Liver (tissue), 9 donors: ENCODE results near the gene CAVIN3. TPM values are rescaled to one million over a fixed set of nuclear protein-coding genes. Genes with fewer than 3 reads are reported as not detected.

Experiments
- DNase-seq: peaks from one replicate; pipeline ENCODE4 v3.0.0-alpha.2; 2017; ENCODE audit warnings: low spot score
- H3K27ac ChIP-seq, 2 donors: one replicate each; pipeline ENCODE4 v1.7.0; 2013; ENCODE audit warnings: inconsistent platforms in 2 of 2, low read length in 2 of 2, control low read depth in 1 of 2, low read depth in 1 of 2, mild to moderate bottlenecking in 1 of 2
- H3K27me3 ChIP-seq, 4 donors: one replicate each; pipeline versions ENCODE4 v1.6.1 to v1.7.0; 2013; ENCODE audit warnings: low read length in 3 of 4, inconsistent platforms in 1 of 4, mild to moderate bottlenecking in 1 of 4, moderate library complexity in 1 of 4; ENCODE audit not compliant: control insufficient read depth in 4 of 4, insufficient read depth in 4 of 4
- H3K36me3 ChIP-seq, 4 donors: one replicate each; pipeline versions ENCODE4 v1.6.1 to v1.7.0; 2013; ENCODE audit warnings: low read length in 3 of 4, mild to moderate bottlenecking in 3 of 4, low read depth in 1 of 4, moderate library complexity in 1 of 4; ENCODE audit not compliant: control insufficient read depth in 4 of 4, insufficient read depth in 3 of 4
- H3K4me1 ChIP-seq, 4 donors: one replicate each; pipeline versions ENCODE4 v1.6.1 to v1.7.0; 2013; ENCODE audit warnings: low read length in 3 of 4, mild to moderate bottlenecking in 3 of 4, moderate library complexity in 1 of 4; ENCODE audit not compliant: control insufficient read depth in 4 of 4, insufficient read depth in 4 of 4
- H3K4me3 ChIP-seq, 3 donors: one replicate each; pipeline versions ENCODE4 v1.6.1 to v1.7.0; 2013; ENCODE audit warnings: low read length in 3 of 3, control low read depth in 1 of 3, low read depth in 1 of 3, mild to moderate bottlenecking in 1 of 3
- H3K9ac ChIP-seq, 2 donors: one replicate each; pipeline ENCODE4 v1.7.0; 2013; ENCODE audit warnings: low read length in 2 of 2, mild to moderate bottlenecking in 2 of 2, moderate library complexity in 2 of 2, control low read depth in 1 of 2, low read depth in 1 of 2
- H3K9me3 ChIP-seq, 4 donors: one replicate each; pipeline versions ENCODE4 v1.6.1 to v1.7.0; 2013; ENCODE audit warnings: low read length in 3 of 4; ENCODE audit not compliant: control insufficient read depth in 4 of 4
- EGR1 ChIP-seq, 2 donors: IDR thresholded peaks; 2 replicates each; pipeline ENCODE4 v1.6.1; 2016 to 2018; ENCODE audit warnings: antibody characterized with exemption in 2 of 2, low read depth in 2 of 2
- FOXA1 ChIP-seq: IDR thresholded peaks from 2 replicates; pipeline ENCODE4 v1.6.1; 2016; ENCODE audit warnings: antibody characterized with exemption
- FOXA2 ChIP-seq: IDR thresholded peaks from 2 replicates; pipeline ENCODE4 v1.6.1; 2016; ENCODE audit warnings: antibody characterized with exemption
- GABPA ChIP-seq, 2 donors: IDR thresholded peaks in 1 of 2; conservative IDR thresholded peaks in 1 of 2; 2 replicates each; pipeline ENCODE4 v1.6.1; 2016; ENCODE audit warnings: antibody characterized with exemption in 2 of 2, mild to moderate bottlenecking in 1 of 2, moderate library complexity in 1 of 2
- HNF4A ChIP-seq, 2 donors: conservative IDR thresholded peaks; 2 replicates each; pipeline ENCODE4 v1.6.1; 2016; ENCODE audit warnings: antibody characterized with exemption in 2 of 2, mild to moderate bottlenecking in 2 of 2
- HNF4G ChIP-seq: IDR thresholded peaks from 2 replicates; pipeline ENCODE4 v1.6.1; 2016; ENCODE audit warnings: antibody characterized with exemption
- JUND ChIP-seq, 2 donors: IDR thresholded peaks; 2 replicates each; pipeline ENCODE4 v1.6.1; 2016; ENCODE audit warnings: antibody characterized with exemption in 2 of 2
- NR2F2 ChIP-seq: IDR thresholded peaks from 2 replicates; pipeline ENCODE4 v1.6.1; 2016; ENCODE audit warnings: antibody characterized with exemption
- RAD21 ChIP-seq, 2 donors: IDR thresholded peaks; 2 replicates each; pipeline ENCODE4 v1.6.1; 2016; ENCODE audit warnings: antibody characterized with exemption in 2 of 2, mild to moderate bottlenecking in 2 of 2
- RXRA ChIP-seq, 2 donors: IDR thresholded peaks; 2 replicates each; pipeline ENCODE4 v1.6.1; 2017 to 2018; ENCODE audit warnings: antibody characterized with exemption in 2 of 2, mild to moderate bottlenecking in 1 of 2
- SP1 ChIP-seq: IDR thresholded peaks from 2 replicates; pipeline ENCODE4 v1.6.1; 2018; ENCODE audit warnings: antibody characterized with exemption, mild to moderate bottlenecking
- TAF1 ChIP-seq: conservative IDR thresholded peaks from 2 replicates; pipeline ENCODE4 v1.6.1; 2016; ENCODE audit warnings: antibody characterized with exemption, mild to moderate bottlenecking
- YY1 ChIP-seq: IDR thresholded peaks from 2 replicates; pipeline ENCODE4 v1.6.1; 2016; ENCODE audit warnings: antibody characterized with exemption, mild to moderate bottlenecking
- WGBS: extraction: QIAGEN DNeasy Blood & Tissue Kit; methylation state at CpG from one replicate; pipeline ENCODE4 v1.1.7; 2013; 5-methylcytosine and 5-hydroxymethylcytosine counted together
- polyA plus RNA-seq, 2 donors: library from polyadenylated mRNA; stranded (reverse) in 1 of 2; unstranded in 1 of 2; fragments of 200-250 nt in 1 of 2; fragments of >200 nt in 1 of 2; fragmentation: Nextera tagmentation in 1 of 2; extraction: Ambion mirVana in 1 of 2; gene quantifications; one replicate each; pipeline versions ENCODE4 v1.2.1 to v1.2.3, GENCODE V29; 2013 to 2015
- total RNA-seq, 2 donors: library from RNA; depleted of rRNA; stranded (reverse); fragments of >200 nt; gene quantifications; one replicate each; pipeline ENCODE4 v1.2.3, GENCODE V29; 2014
- TF ChIP-seq, protein P1 (sequence below): IDR thresholded peaks from 2 replicates; pipeline ENCODE4 v1.6.1; 2016; ENCODE audit warnings: antibody characterized with exemption
- TF ChIP-seq, protein P2 (sequence below): IDR thresholded peaks from 2 replicates; pipeline ENCODE4 v1.6.1; 2016; ENCODE audit warnings: antibody characterized with exemption, mild to moderate bottlenecking
- TF ChIP-seq, protein P3 (sequence below): IDR thresholded peaks from 2 replicates; pipeline ENCODE4 v1.6.1; 2016; ENCODE audit warnings: antibody characterized with exemption
- TF ChIP-seq, protein P4 (sequence below): IDR thresholded peaks from 2 replicates; pipeline ENCODE4 v1.6.1; 2016; ENCODE audit warnings: antibody characterized with exemption
- donor health status: healthy.
- donor health status: healthy.
- donor health status: healthy.
- donor health status: healthy.
- donor health status: healthy.

The CAVIN3 gene
- total and polyA plus RNA-seq, 4 donors: 2.5 to 13.9 (median 4.2) TPM

DNA sequence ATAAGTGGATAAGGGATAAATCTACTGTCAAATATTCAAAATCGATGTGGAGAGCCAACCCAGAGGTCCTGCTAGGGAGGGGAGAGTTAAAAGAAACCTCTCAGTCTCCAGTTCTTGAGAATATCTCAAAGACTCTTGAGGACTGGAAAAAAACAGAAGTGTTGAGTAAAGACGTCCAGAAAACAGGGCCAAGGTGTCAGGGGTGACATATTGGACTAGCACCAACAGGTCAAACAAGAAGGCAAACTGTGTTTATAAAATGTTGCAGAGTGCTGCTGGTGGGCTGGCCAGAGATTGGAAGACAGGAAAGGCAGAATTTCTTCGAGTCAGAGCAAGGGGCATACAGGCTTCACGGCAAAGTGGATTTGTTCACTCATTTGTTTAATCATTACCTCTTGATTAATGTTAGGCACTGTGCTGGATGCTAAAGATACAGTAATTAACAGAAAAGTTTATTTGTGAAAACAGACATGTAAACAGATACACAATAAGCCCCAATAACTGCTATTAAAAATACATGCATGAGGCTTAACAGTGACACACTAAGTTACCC, 36.3 kb upstream of the CAVIN3 start:
- Histone ChIP-seq H3K9ac (no peak overlapping the region), H3K27ac (no peak overlapping the region), H3K9me3 (no peaks in the 10 kb centered on the region), H3K36me3 (no peaks in the 10 kb centered on the region), H3K4me3 (no peak overlapping the region), H3K27me3 (no peaks in the 10 kb centered on the region), H3K4me1 (peaks cover 6 to 21% (median 18%) of the 10 kb centered on the region in 4 donors)
- WGBS: 35% methylated on average over 4 of the region's 4 CpGs
- TF ChIP-seq YY1 (no peak), SP1 (no peak), GABPA (IDR thresholded peaks at IDR 0.05 in 1 of 2, conservative IDR thresholded peaks at IDR 0.05 in 1 of 2) (no peak), EGR1 (IDR thresholded peaks at IDR 0.05; ENCODE audit: low read depth in 2 of 2) (no peak), JUND (IDR thresholded peaks at IDR 0.05) (no peak), HNF4G (no peak), RXRA (IDR thresholded peaks at IDR 0.05) (no peak), HNF4A (conservative IDR thresholded peaks at IDR 0.05) (no peak), TAF1 (no peak)
- TF ChIP-seq, protein P1, sequence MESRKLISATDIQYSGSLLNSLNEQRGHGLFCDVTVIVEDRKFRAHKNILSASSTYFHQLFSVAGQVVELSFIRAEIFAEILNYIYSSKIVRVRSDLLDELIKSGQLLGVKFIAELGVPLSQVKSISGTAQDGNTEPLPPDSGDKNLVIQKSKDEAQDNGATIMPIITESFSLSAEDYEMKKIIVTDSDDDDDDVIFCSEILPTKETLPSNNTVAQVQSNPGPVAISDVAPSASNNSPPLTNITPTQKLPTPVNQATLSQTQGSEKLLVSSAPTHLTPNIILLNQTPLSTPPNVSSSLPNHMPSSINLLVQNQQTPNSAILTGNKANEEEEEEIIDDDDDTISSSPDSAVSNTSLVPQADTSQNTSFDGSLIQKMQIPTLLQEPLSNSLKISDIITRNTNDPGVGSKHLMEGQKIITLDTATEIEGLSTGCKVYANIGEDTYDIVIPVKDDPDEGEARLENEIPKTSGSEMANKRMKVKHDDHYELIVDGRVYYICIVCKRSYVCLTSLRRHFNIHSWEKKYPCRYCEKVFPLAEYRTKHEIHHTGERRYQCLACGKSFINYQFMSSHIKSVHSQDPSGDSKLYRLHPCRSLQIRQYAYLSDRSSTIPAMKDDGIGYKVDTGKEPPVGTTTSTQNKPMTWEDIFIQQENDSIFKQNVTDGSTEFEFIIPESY: no peak
- TF ChIP-seq, protein P2, sequence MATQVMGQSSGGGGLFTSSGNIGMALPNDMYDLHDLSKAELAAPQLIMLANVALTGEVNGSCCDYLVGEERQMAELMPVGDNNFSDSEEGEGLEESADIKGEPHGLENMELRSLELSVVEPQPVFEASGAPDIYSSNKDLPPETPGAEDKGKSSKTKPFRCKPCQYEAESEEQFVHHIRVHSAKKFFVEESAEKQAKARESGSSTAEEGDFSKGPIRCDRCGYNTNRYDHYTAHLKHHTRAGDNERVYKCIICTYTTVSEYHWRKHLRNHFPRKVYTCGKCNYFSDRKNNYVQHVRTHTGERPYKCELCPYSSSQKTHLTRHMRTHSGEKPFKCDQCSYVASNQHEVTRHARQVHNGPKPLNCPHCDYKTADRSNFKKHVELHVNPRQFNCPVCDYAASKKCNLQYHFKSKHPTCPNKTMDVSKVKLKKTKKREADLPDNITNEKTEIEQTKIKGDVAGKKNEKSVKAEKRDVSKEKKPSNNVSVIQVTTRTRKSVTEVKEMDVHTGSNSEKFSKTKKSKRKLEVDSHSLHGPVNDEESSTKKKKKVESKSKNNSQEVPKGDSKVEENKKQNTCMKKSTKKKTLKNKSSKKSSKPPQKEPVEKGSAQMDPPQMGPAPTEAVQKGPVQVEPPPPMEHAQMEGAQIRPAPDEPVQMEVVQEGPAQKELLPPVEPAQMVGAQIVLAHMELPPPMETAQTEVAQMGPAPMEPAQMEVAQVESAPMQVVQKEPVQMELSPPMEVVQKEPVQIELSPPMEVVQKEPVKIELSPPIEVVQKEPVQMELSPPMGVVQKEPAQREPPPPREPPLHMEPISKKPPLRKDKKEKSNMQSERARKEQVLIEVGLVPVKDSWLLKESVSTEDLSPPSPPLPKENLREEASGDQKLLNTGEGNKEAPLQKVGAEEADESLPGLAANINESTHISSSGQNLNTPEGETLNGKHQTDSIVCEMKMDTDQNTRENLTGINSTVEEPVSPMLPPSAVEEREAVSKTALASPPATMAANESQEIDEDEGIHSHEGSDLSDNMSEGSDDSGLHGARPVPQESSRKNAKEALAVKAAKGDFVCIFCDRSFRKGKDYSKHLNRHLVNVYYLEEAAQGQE: no peak
- TF ChIP-seq, protein P3, sequence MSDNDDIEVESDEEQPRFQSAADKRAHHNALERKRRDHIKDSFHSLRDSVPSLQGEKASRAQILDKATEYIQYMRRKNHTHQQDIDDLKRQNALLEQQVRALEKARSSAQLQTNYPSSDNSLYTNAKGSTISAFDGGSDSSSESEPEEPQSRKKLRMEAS: no peak
- no peak for DNase-seq

DNA sequence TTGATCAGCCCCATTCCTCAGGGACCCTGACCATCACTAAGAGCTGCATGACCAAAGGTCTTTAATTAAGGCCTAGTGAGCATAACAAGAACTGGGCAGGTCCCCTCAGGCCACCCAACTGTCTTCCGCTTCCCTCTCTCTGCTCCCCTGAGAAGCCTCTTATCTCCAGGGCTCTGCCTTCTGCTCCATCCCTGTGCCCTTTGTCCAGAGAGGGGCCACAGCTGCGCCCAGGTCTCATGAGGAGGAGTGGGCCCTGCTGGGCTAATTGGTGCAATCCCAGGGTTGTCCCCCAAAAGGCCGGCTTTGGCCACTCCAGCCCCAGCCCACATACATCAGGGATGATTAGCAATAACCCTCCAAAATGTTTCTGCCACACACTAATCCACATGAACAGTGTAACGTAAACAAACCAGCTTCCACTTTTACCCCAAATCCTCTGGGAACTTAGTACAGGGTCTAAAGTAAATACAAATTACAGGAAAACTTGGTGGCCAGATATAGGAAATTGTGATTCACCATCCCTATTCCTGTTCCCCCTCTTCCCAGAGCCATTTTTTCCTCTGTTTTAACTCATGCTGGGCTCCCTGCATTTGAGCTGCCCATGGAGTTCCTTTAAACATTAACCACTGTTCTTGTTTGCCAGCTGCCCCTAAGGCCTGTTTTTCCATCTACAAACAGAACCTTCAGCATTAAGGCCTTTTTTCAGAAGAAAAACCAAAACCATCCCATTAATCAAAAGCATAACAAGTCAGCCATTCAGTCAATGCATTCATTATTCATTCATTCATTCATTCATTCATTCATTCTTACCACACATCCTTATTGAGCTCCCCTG, 34.6 kb upstream of the CAVIN3 start:
- Histone ChIP-seq H3K36me3 (no peaks in the 10 kb centered on the region), H3K27me3 (no peaks in the 10 kb centered on the region), H3K4me3 (no peak overlapping the region), H3K27ac (peak overlapping the region; percentile 60 to 76), H3K9me3 (no peaks in the 10 kb centered on the region), H3K9ac (no peak overlapping the region), H3K4me1 (peaks cover 6 to 21% (median 18%) of the 10 kb centered on the region in 4 donors)
- 53% methylated on average over 4 of the region's 4 CpGs for WGBS
- no peak for DNase-seq
- no peak for TF ChIP-seq FOXA2
- TF ChIP-seq FOXA1: no peak
- TF ChIP-seq, protein P3: no peak
- TF ChIP-seq, protein P1: no peak
- TF ChIP-seq, protein P2: no peak
- peak; percentile 71 for TF ChIP-seq SP1
- TF ChIP-seq, protein P4, sequence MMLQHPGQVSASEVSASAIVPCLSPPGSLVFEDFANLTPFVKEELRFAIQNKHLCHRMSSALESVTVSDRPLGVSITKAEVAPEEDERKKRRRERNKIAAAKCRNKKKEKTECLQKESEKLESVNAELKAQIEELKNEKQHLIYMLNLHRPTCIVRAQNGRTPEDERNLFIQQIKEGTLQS: no peak
- TF ChIP-seq HNF4A (conservative IDR thresholded peaks at IDR 0.05): peak; percentile 65 to 66
- TF ChIP-seq EGR1 (IDR thresholded peaks at IDR 0.05; ENCODE audit: low read depth in 2 of 2): no peak
- TF ChIP-seq JUND (IDR thresholded peaks at IDR 0.05): peak; percentile 32 to 54
- no peak for TF ChIP-seq NR2F2
- TF ChIP-seq HNF4G: no peak
- peak; percentile 12 for TF ChIP-seq TAF1
- TF ChIP-seq YY1: peak; percentile 86
- TF ChIP-seq RAD21 (IDR thresholded peaks at IDR 0.05): peak; percentile 20 to 31
